HG03457 (cell line): Measurements from ENCODE around the gene PELO.

Experiments
- ATAC-seq: cut with Tn5 transposase; IDR thresholded peaks from one replicate; pipeline ENCODE4 v1.9.1; 2021; ENCODE audit warnings: moderate number of reproducible peaks; ENCODE audit not compliant: unreplicated experiment

PELO gene

GRCh38 chr5:52771343-52772039, 16.2 kb upstream of the PELO start:
- peak; percentile 88 for ATAC-seq

- no peak for ATAC-seq
Observed at GRCh38 chr5:52772668-52773067, 15.0 kb upstream of the PELO start.

- no peak for ATAC-seq
Observed at GRCh38 chr5:52773342-52773741, 14.4 kb upstream of the PELO start.

GRCh38 chr5:52774005-52774410, 13.7 kb upstream of the PELO start:
- ATAC-seq, result no peak

- no peak for ATAC-seq
Observed at GRCh38 chr5:52776116-52776515, 11.6 kb upstream of the PELO start.

- no peak for ATAC-seq
Observed at GRCh38 chr5:52777186-52777585, 10.5 kb upstream of the PELO start.

- no peak for ATAC-seq
Observed at GRCh38 chr5:52778781-52779180, 8.9 kb upstream of the PELO start.

GRCh38 chr5:52779213-52779612, 8.5 kb upstream of the PELO start:
- no peak for ATAC-seq

GRCh38 chr5:52783226-52783959, 4.3 kb upstream of the PELO start:
- ATAC-seq, result no peak

GRCh38 chr5:52784737-52785136, 3.0 kb upstream of the PELO start:
- ATAC-seq, result no peak

- ATAC-seq, result no peak
Observed at GRCh38 chr5:52786391-52786790, 1.3 kb upstream of the PELO start.

- no peak for ATAC-seq
Observed at GRCh38 chr5:52786949-52787599, 642 bp upstream of the PELO start.

GRCh38 chr5:52788505-52788821, 747 bp downstream of the PELO start:
- ATAC-seq, result no peak

GRCh38 chr5:52789378-52789777, 1.7 kb downstream of the PELO start:
- no peak for ATAC-seq

GRCh38 chr5:52789851-52790250, 2.1 kb downstream of the PELO start:
- no peak for ATAC-seq

- ATAC-seq, result no peak
Observed at GRCh38 chr5:52791366-52791765, 3.6 kb downstream of the PELO start.

- no peak for ATAC-seq
Observed at GRCh38 chr5:52794519-52794918, 6.8 kb downstream of the PELO start.

GRCh38 chr5:52796031-52796430, 8.3 kb downstream of the PELO start:
- ATAC-seq, result no peak

GRCh38 chr5:52796516-52797103, 8.9 kb downstream of the PELO start:
- ATAC-seq, result no peak

GRCh38 chr5:52798938-52799337, 11.2 kb downstream of the PELO start:
- ATAC-seq, result no peak

GRCh38 chr5:52799358-52799982, 11.8 kb downstream of the PELO start:
- peak; percentile 9 for ATAC-seq
